Caco-2 (cell line): ENCODE measurements around the gene KATNA1. TPM values are rescaled to one million over a fixed set of nuclear protein-coding genes. Genes with fewer than 3 reads are reported as not detected.
A peak's percentile ranks its signal among the peaks of the same experiment; 100 is the strongest.

Experiments
- BruUV-seq: library from RNA; stranded (reverse); fragments of 400-500 nt; replicated peaks from 2 replicates; lab custom pipeline; 2021; lab: Mats Ljungman, UMichigan
- CTCF ChIA-PET: fragments of 300-600 bp; sonication (Branson Sonifier 250); formaldehyde crosslinking; loops from one replicate; lab custom pipeline; 2022; ENCODE audit warnings: antibody characterized with exemption; lab: Charles Lee
- POLR2A ChIA-PET: fragments of 300-600 bp; sonication (Branson Sonifier 250); formaldehyde crosslinking; loops from one replicate; lab custom pipeline; 2022; ENCODE audit warnings: antibody characterized with exemption; lab: Charles Lee
- DNase-seq, 2 experiments: peaks; one replicate each; pipeline versions ENCODE4 v3.0.0 to v3.0.0-alpha.2; 2020 to 2022
- H3K27me3 ChIP-seq: replicated peaks from 2 replicates; pipeline ENCODE4 v1.6.0; 2011; ENCODE audit warnings: low read length; ENCODE audit not compliant: control insufficient read depth, insufficient read depth
- H3K36me3 ChIP-seq: 2 replicates; pipeline ENCODE4 v1.5.1; 2011; ENCODE audit warnings: low read length; ENCODE audit not compliant: control insufficient read depth, insufficient read depth
- H3K4me1 ChIP-seq: fragments of 250-450 bp; sonication (Bioruptor Pico); 2 replicates; pipeline ENCODE4 v1.5.1; 2020; ENCODE audit warnings: mild to moderate bottlenecking
- H3K4me3 ChIP-seq: 2 replicates; pipeline ENCODE4 v1.5.1; 2011; ENCODE audit warnings: low read depth, mild to moderate bottlenecking, control low read depth, low read length
- H3K9me3 ChIP-seq: fragments of 250-450 bp; sonication (Bioruptor Pico); 2 replicates; pipeline ENCODE4 v1.5.1; 2020; ENCODE audit warnings: mild to moderate bottlenecking, moderate library complexity
- H3K27ac Mint-ChIP-seq: one replicate; pipeline ENCODE4 v1.8.0; 2022; ENCODE audit warnings: mixed read lengths; ENCODE audit not compliant: unreplicated experiment
- H3K27me3 Mint-ChIP-seq: one replicate; pipeline ENCODE4 v1.8.0; 2022; ENCODE audit warnings: mixed read lengths; ENCODE audit not compliant: insufficient read depth, unreplicated experiment
- H3K36me3 Mint-ChIP-seq: one replicate; pipeline ENCODE4 v1.8.0; 2022; ENCODE audit warnings: mild to moderate bottlenecking, mixed read lengths; ENCODE audit not compliant: insufficient read depth, unreplicated experiment
- H3K4me1 Mint-ChIP-seq: one replicate; pipeline ENCODE4 v1.8.0; 2022; ENCODE audit warnings: low read depth, mixed read lengths; ENCODE audit not compliant: unreplicated experiment
- H3K4me3 Mint-ChIP-seq: one replicate; pipeline ENCODE4 v1.8.0; 2022; ENCODE audit warnings: mild to moderate bottlenecking, moderate library complexity, mixed read lengths; ENCODE audit not compliant: unreplicated experiment
- H3K9me3 Mint-ChIP-seq: one replicate; pipeline ENCODE4 v1.8.0; 2022; ENCODE audit warnings: mixed read lengths; ENCODE audit not compliant: unreplicated experiment
- intact Hi-C: fragments of 100-400 bp; cut with micrococcal nuclease; formaldehyde crosslinking; loops from one replicate; pipeline ENCODE4 v1.10.0; 2022; ENCODE audit not compliant: unreplicated experiment
- total RNA-seq: library from RNA; stranded (reverse); gene quantifications from 2 replicates; pipeline ENCODE4 v1.2.3, GENCODE V29; 2022
- TF ChIP-seq, protein P1 (sequence below), 2 experiments: fragments of 200-600 bp in 1 of 2; IDR thresholded peaks; 1 replicate in 1 of 2; 2 replicates in 1 of 2; pipeline versions ENCODE4 v1.5.1 to v1.8.0; 2011 to 2022; ENCODE audit warnings: antibody characterized with exemption in 1 of 2, control low read depth in 1 of 2, inconsistent platforms in 1 of 2, low read depth in 1 of 2, low read length in 1 of 2, mild to moderate bottlenecking in 1 of 2, moderate library complexity in 1 of 2; ENCODE audit not compliant: insufficient read depth in 1 of 2, severe bottlenecking in 1 of 2, unreplicated experiment in 1 of 2

The KATNA1 gene
- total RNA-seq, 1 experiment from 2014 or later = 19.2 TPM

DNA sequence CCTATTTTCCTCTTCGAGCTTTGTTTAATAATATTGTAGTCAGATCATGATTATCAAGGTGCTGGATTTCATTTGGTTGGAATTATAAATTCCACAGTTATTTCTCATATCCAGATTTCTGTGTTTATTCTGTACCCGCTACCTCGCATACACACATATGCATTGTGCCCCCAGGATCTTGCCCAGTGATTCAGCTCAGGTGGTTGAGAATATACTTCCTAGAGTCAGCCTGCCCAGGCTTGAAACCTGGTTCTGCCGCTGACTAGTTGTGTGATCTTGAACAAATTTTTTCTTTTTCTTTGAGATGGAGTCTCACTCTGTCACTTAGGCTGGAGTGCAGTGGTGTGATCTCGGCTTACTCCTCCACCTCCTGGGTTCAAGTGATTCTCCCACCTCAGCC lies 67.6 kb downstream of the KATNA1 start:
- Mint-ChIP-seq H3K27me3 (no peaks in the 10 kb centered on the region), H3K36me3 (peaks cover 37% of the 10 kb centered on the region), H3K9me3 (no peaks in the 10 kb centered on the region), H3K4me1 (no peaks in the 10 kb centered on the region), H3K27ac (no peak overlapping the region), H3K4me3 (no peak overlapping the region)
- no TSS peak for BruUV-seq
- Histone ChIP-seq H3K36me3 (no peaks in the 10 kb centered on the region; the same call in 1 of the 2 replicates), H3K9me3 (no peaks in the 10 kb centered on the region), H3K4me3 (no peak overlapping the region), H3K27me3 (no peaks in the 10 kb centered on the region), H3K4me1 (no peaks in the 10 kb centered on the region)
- POLR2A ChIA-PET = no interaction called here
- intact Hi-C loops = no loop called here
- no peak for DNase-seq
- CTCF ChIA-PET = no interaction called here
- TF ChIP-seq, protein P1, sequence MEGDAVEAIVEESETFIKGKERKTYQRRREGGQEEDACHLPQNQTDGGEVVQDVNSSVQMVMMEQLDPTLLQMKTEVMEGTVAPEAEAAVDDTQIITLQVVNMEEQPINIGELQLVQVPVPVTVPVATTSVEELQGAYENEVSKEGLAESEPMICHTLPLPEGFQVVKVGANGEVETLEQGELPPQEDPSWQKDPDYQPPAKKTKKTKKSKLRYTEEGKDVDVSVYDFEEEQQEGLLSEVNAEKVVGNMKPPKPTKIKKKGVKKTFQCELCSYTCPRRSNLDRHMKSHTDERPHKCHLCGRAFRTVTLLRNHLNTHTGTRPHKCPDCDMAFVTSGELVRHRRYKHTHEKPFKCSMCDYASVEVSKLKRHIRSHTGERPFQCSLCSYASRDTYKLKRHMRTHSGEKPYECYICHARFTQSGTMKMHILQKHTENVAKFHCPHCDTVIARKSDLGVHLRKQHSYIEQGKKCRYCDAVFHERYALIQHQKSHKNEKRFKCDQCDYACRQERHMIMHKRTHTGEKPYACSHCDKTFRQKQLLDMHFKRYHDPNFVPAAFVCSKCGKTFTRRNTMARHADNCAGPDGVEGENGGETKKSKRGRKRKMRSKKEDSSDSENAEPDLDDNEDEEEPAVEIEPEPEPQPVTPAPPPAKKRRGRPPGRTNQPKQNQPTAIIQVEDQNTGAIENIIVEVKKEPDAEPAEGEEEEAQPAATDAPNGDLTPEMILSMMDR (IDR thresholded peaks at IDR 0.05; ENCODE audit: insufficient read depth in 1 of 2, low read depth in 1 of 2, low read length in 1 of 2, severe bottlenecking in 1 of 2, unreplicated experiment in 1 of 2) = no peak

- Mint-ChIP-seq H3K4me3 (no peak overlapping the region), H3K27ac (no peak overlapping the region), H3K27me3 (no peaks in the 10 kb centered on the region), H3K36me3 (no peaks in the 10 kb centered on the region), H3K9me3 (no peaks in the 10 kb centered on the region), H3K4me1 (no peaks in the 10 kb centered on the region)
- Histone ChIP-seq H3K36me3 (no peaks in the 10 kb centered on the region), H3K4me3 (no peak overlapping the region), H3K4me1 (no peaks in the 10 kb centered on the region), H3K9me3 (no peaks in the 10 kb centered on the region), H3K27me3 (no peaks in the 10 kb centered on the region)
- POLR2A ChIA-PET = no interaction called here
- no peak for DNase-seq
- CTCF ChIA-PET = no interaction called here
- TF ChIP-seq, protein P1 (IDR thresholded peaks at IDR 0.05; ENCODE audit: insufficient read depth in 1 of 2, low read depth in 1 of 2, low read length in 1 of 2, severe bottlenecking in 1 of 2, unreplicated experiment in 1 of 2) = no peak
- BruUV-seq = no TSS peak
- intact Hi-C loops = loop anchor here (5.0 to 10.0 kb wide), 2 partner anchors 139 to 297 kb away; partner anchors contain the start of gene LRP11
Observed at GRCh38 chr6:149567945-149568585, 80.4 kb downstream of the KATNA1 start.

- intact Hi-C loops = loop anchor here (5.0 to 10.0 kb wide), 2 partner anchors 140 to 298 kb away; partner anchors contain the start of gene LRP11
- H3K36me3 Mint-ChIP-seq = no peaks in the 10 kb centered on the region
- Histone ChIP-seq H3K9me3 (no peaks in the 10 kb centered on the region), H3K4me1 (no peaks in the 10 kb centered on the region), H3K27me3 (no peaks in the 10 kb centered on the region), H3K36me3 (no peaks in the 10 kb centered on the region), H3K4me3 (peak overlapping the region; percentile 99)
- no peaks in the 10 kb centered on the region for H3K9me3 Mint-ChIP-seq
- H3K4me1 Mint-ChIP-seq = no peaks in the 10 kb centered on the region
- H3K4me3 Mint-ChIP-seq = peak overlapping the region; percentile 79
- no TSS peak for BruUV-seq
- POLR2A ChIA-PET = no interaction called here
- DNase-seq = no peak
- H3K27ac Mint-ChIP-seq = peak overlapping the region; percentile 77
- TF ChIP-seq, protein P1 (IDR thresholded peaks at IDR 0.05; ENCODE audit: insufficient read depth in 1 of 2, low read depth in 1 of 2, low read length in 1 of 2, severe bottlenecking in 1 of 2, unreplicated experiment in 1 of 2) = no peak
- CTCF ChIA-PET = no interaction called here
- no peaks in the 10 kb centered on the region for H3K27me3 Mint-ChIP-seq
Observed at GRCh38 chr6:149567194-149567586, 81.3 kb downstream of the KATNA1 start.
